Ovary (tissue), 9 donors: ENCODE results near the gene WNT9A. TPM values are rescaled to one million over a fixed set of nuclear protein-coding genes. Genes with fewer than 3 reads are reported as not detected.

Source experiments
- DNase-seq, 5 donors: peaks; one replicate each; pipeline ENCODE4 v3.0.0-alpha.2; 2019 to 2020
- H3K27ac ChIP-seq, 2 donors: fragments of 200-600 bp; one replicate each; pipeline versions ENCODE4 v1.5.1 to v1.8.0; 2019 to 2022
- H3K27me3 ChIP-seq: fragments of 200-600 bp; one replicate; pipeline ENCODE4 v1.8.0; 2022
- H3K36me3 ChIP-seq: fragments of 200-600 bp; sonication (generic); one replicate; pipeline ENCODE4 v1.5.1; 2019
- H3K4me1 ChIP-seq: one replicate; pipeline ENCODE4 v1.8.1; 2013; ENCODE audit warnings: mild to moderate bottlenecking, moderate library complexity; ENCODE audit not compliant: insufficient read depth
- H3K4me3 ChIP-seq: fragments of 200-600 bp; sonication (generic); one replicate; pipeline ENCODE4 v1.5.1; 2017
- H3K9me3 ChIP-seq, 2 donors: fragments of 200-600 bp in 1 of 2; sonication (generic) in 1 of 2; one replicate each; pipeline versions ENCODE4 v1.5.1 to v1.8.1; 2013 to 2019; ENCODE audit warnings: mild to moderate bottlenecking in 1 of 2, moderate library complexity in 1 of 2
- CTCF ChIP-seq, 3 donors: fragments of 450-650 bp in 2 of 3; fragments of 200-600 bp in 1 of 3; IDR thresholded peaks; one replicate each; pipeline versions ENCODE4 v1.5.1 to v1.8.0; 2016 to 2022; ENCODE audit warnings: antibody characterized with exemption in 3 of 3, mild to moderate bottlenecking in 1 of 3
- EP300 ChIP-seq: sonication (generic); formaldehyde crosslinking; IDR thresholded peaks from one replicate; pipeline ENCODE4 v1.6.1; 2017; ENCODE audit warnings: antibody characterized with exemption
- POLR2A ChIP-seq: fragments of 450-650 bp; IDR thresholded peaks from one replicate; pipeline ENCODE4 v1.6.1; 2017; ENCODE audit warnings: antibody characterized with exemption, mild to moderate bottlenecking, moderate library complexity
- WGBS, 3 donors: extraction: QIAGEN DNeasy Blood & Tissue Kit in 1 of 3; methylation state at CpG; one replicate each; pipeline versions ENCODE4 v1.1.5 to v1.1.7; 2013 to 2017; 5-methylcytosine and 5-hydroxymethylcytosine counted together
- intact Hi-C, 4 donors: fragments of 100-400 bp; cut with DNase I; formaldehyde crosslinking; loops; one replicate each; pipeline versions ENCODE4 v1.11.0 to v1.15.1; 2022 to 2023
- polyA plus RNA-seq, 2 donors: library from polyadenylated mRNA; stranded (reverse); fragments of 200-250 nt in 1 of 2; fragments of 350-450 nt in 1 of 2; fragmentation: Illumina TruSeq in 1 of 2; extraction: RNeasy Lipid Tissue Mini Kit (QIAGEN cat#74804) in 1 of 2; gene quantifications; one replicate each; pipeline ENCODE4 v1.2.3, GENCODE V29; 2013 to 2014
- total RNA-seq, 7 donors: library from RNA; depleted of rRNA in 2 of 7; stranded (reverse); fragments of >200 nt in 2 of 7; fragmentation: NEBNext Ultra II Directional in 3 of 7; extraction: Animal tissue kit (Norgen Biotek cat#: 25700) in 3 of 7; gene quantifications; one replicate each; pipeline versions ENCODE4 v1.1.0 to v1.2.4, GENCODE V29; 2016 to 2023
- donor health status: DM: no; HTN: no; CAD: no; lungs with moderate emphysema.
- donor health status: DM: no; HTN: no; CAD: no.
- donor health status: Bipolar disorder and iron deficiency.
- donor health status: DM: yes; HTN: yes; CAD: no.
- donor health status: DM: no; HTN: no; CAD: no.
- donor health status: DM: yes; HTN: yes; CAD: no.

The WNT9A gene
- total and polyA plus RNA-seq, 9 donors = 1.1 to 15.9 (median 9.8) TPM

GRCh38 chr1:227886503-227886961, 61.2 kb downstream of the WNT9A start:
- H3K4me3 ChIP-seq = peak overlapping the region; percentile 34
- WGBS, 3 donors = 6 to 7% (median 6%) methylated on average over 16 to 18 of the region's 18 CpGs
- peaks cover 9% of the 10 kb centered on the region for H3K4me1 ChIP-seq
- TF ChIP-seq EP300 (no peak), POLR2A (no peak), CTCF (IDR thresholded peaks at IDR 0.05) (no peak)
- peak overlapping the region; percentile 1 to 68 for H3K27ac ChIP-seq
- intact Hi-C loops = no loop called here
- H3K9me3 ChIP-seq = no peaks in the 10 kb centered on the region
- no peaks in the 10 kb centered on the region for H3K27me3 ChIP-seq
- peak in 4 of 5 donors; percentile 42 to 66 (median 48) for DNase-seq
- H3K36me3 ChIP-seq = no peaks in the 10 kb centered on the region

DNA sequence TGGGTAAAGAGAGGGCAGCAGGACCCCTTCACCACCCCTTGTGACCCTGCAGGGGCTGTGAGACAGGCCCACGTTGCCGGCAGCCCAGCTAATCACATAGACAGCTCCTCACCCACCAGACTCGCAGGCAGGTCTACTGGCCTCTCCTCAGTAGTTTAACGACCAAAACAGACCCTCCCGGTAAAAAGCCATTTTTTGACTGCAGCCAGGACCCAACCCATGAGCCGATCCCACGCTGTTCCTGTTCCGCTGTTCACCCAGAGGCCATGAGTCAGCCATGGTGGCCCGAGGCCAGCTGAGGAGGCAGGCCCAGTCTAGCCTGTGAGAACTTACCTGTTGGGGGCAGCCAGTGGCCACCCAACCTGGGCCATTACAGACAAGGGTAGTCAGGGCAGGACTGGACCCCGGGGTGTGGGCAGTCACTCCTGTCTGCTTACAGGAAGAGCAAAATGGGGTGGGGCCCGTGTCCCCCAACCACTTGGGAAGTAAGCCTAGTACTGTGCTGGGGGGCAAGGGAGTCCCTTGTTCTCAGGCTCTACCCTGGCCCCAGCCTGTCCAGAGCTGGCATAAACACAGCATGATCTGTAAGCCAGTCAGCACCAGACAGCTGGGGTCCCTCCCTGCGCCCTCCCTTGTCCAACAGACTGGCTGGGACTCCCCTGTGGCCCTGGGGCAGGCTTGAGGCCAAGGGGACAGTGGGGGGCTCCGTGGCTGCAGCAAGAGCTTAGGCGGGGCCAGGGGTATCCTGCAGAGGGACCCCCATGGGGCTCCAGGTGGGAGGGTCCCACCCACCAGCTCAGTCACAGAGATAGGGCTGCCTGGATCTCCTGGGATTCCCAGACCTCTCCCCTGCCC, 61.9 kb downstream of the WNT9A start:
- 32 to 37% (median 36%) methylated on average over 14 of the region's 14 CpGs for WGBS, 3 donors
- H3K4me1 ChIP-seq = peaks cover 9% of the 10 kb centered on the region
- TF ChIP-seq CTCF (IDR thresholded peaks at IDR 0.05) = no peak
- no peak for TF ChIP-seq POLR2A
- TF ChIP-seq EP300 = no peak
- H3K27me3 ChIP-seq = no peaks in the 10 kb centered on the region
- intact Hi-C loops = no loop called here
- no peaks in the 10 kb centered on the region for H3K9me3 ChIP-seq
- no peak overlapping the region for H3K4me3 ChIP-seq
- peak; percentile 76 to 87 (median 76) for DNase-seq
- no peaks in the 10 kb centered on the region for H3K36me3 ChIP-seq
- peak overlapping the region in 1 of 2 donors; percentile 1 for H3K27ac ChIP-seq

DNA sequence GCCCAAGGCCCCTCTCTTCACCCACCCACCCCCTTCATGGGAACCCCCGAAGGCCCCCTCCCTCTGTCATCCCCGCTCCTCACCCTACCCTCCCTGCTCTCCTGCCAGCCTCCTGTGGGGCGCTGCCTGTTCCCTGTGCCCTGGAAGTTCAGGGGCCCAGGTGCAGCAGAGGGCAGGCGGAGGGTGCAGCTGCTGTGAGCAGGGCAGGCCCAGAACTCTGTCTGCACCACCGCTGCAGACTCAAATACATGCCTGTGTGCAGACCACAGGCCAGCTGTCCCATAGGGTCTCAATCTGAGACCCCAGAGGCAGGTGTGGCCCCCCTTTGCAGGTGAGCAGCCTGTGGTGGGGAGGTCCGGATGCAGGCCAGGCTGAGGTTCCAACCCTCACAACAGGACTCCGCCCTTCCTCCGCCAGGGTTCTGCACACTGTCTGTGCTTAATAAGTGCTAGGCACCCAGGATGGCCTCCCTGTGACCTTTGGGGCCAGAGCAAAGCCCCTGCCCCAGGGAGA, 62.5 kb downstream of the WNT9A start:
- no peaks in the 10 kb centered on the region for H3K36me3 ChIP-seq
- no peaks in the 10 kb centered on the region for H3K9me3 ChIP-seq
- TF ChIP-seq CTCF (IDR thresholded peaks at IDR 0.05) (no peak), EP300 (no peak), POLR2A (no peak)
- H3K27me3 ChIP-seq = no peaks in the 10 kb centered on the region
- intact Hi-C loops = no loop called here
- 90 to 96% (median 94%) methylated on average over 8 of the region's 8 CpGs for WGBS, 3 donors
- H3K4me1 ChIP-seq = peaks cover 9% of the 10 kb centered on the region
- no peak overlapping the region for H3K4me3 ChIP-seq
- DNase-seq = peak in 4 of 5 donors; percentile 11 to 48 (median 26)
- H3K27ac ChIP-seq = no peak overlapping the region

DNA sequence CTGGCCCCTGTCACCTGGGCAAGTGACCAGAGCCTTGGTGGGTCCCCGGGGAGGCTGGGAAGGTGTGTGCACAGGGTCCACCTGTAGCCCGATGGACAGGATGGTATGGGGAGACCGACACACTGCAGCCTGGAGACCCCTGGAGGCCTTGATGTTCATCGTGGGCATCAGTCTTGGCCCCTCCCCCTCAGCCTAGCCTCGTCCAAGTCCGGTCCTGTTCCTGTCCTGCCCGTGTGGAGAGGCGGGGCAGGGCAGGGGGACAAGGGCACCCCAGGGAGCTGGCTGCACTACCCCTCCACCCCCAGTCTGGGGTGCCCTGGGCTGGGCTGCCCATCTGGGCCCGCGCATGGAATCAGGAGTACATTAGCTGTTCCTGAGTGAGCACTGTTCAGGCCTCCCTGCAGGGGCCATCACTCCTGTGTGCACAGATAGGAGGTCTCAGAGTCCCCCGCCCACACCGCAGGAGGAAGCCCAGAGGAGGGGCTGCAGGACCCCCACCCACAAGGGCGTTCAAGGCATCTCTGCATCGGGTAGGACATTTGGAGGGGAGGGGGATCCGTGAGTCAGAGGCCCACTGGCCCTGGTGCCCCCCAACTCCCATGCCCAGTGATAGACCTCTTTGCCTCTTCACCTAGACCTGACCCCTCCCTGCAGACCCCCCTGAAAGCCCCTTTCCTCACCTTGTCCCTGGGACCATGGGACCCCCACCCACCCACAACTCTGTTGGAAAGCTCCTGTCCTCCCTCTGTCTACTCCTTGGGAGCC, 63.2 kb downstream of the WNT9A start:
- no peaks in the 10 kb centered on the region for H3K9me3 ChIP-seq
- 88 to 90% (median 89%) methylated on average over 12 to 15 of the region's 15 CpGs for WGBS, 3 donors
- DNase-seq = peak in 3 of 5 donors; percentile 6 to 18 (median 16)
- H3K4me3 ChIP-seq = no peak overlapping the region
- no peaks in the 10 kb centered on the region for H3K36me3 ChIP-seq
- H3K27me3 ChIP-seq = no peaks in the 10 kb centered on the region
- H3K27ac ChIP-seq = no peak overlapping the region
- TF ChIP-seq CTCF (IDR thresholded peaks at IDR 0.05) (no peak), POLR2A (no peak), EP300 (no peak)
- H3K4me1 ChIP-seq = peaks cover 9% of the 10 kb centered on the region
- intact Hi-C loops = no loop called here
